H1 (cell line): Measurements from ENCODE around the gene ANKRD31. TPM values are rescaled to one million over a fixed set of nuclear protein-coding genes. Genes with fewer than 3 reads are reported as not detected.

Experiments used
- ATF2 ChIP-seq: IDR thresholded peaks from 2 replicates; pipeline ENCODE4 v1.6.1; 2012; ENCODE audit warnings: low read length, inconsistent platforms
- polyA plus RNA-seq, 7 experiments: library from polyadenylated mRNA; depleted of rRNA in 3 of 7; stranded (reverse) in 5 of 7; unstranded in 2 of 7; fragments of >200 nt in 5 of 7; fragments of 200-250 nt in 2 of 7; gene quantifications; 1 replicate in 5 of 7; 2 replicates in 1 of 7; 4 replicates in 1 of 7; pipeline versions ENCODE4 v1.2.1 to v1.2.3, GENCODE V29; 2011 to 2013; ENCODE audit warnings: missing spikeins in 2 of 7, mixed read lengths in 2 of 7
- total RNA-seq: library from RNA; stranded (reverse); fragmentation: NEBNext Ultra II Directional; extraction: Animal tissue kit (Norgen Biotek cat#: 25700); gene quantifications from 2 replicates; pipeline ENCODE4 v1.2.1, GENCODE V29; 2021

The ANKRD31 gene
- total and polyA plus RNA-seq, 2 of the 8 experiments (the other 6 are each of a cell fraction or from before 2014, with no cell fraction given): 0.05 to 0.06 TPM

GRCh38 chr5:75071100-75071499 lies 165.6 kb downstream of the ANKRD31 start (continued):
- no peak for TF ChIP-seq ATF2
- TF ChIP-seq, all 59 proteins: peak for 0
